ENCODE measurements around the gene TMEM242. TPM values are rescaled to one million over a fixed set of nuclear protein-coding genes. Genes with fewer than 3 reads are reported as not detected.

Gene TMEM242
- total RNA-seq, 4 donors from 2014 or later = 3.9 to 7.7 (median 6.3) TPM

DNA sequence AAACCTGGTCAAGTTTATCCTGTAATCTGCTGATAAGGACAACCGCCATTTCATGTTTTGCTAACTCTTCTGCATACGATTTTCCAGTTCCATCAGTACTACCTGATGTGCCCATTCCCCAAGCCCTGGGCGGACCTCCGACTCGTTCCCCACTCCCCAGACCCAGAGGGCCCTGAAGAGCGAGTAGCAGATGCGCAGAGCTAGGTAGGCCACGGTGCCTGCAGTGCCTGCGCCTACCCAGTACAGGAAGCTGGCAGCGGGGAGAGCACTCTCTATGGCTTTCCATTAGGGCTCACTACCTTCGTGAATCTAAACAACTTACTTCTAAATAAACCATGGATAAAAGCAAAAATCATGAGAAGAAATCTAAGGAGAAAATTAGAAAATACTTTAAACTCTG, 43.3 kb upstream of the TMEM242 start:
- intact Hi-C loops (cut with DNase I; ENCODE audit: low total_unique reads) (no loop called here), in situ Hi-C loops (cut with MboI; ENCODE audit: low sequenced_read_pairs in 4 of 4) (no loop called here)
- H3K36me3 ChIP-seq = no peaks in the 10 kb centered on the region
- ATAC-seq (no peak), DNase-seq (no peak)
- no peaks in the 10 kb centered on the region for H3K4me1 ChIP-seq
- no peak overlapping the region for H3K27ac ChIP-seq
- TF ChIP-seq POLR2A (IDR thresholded peaks at IDR 0.05) = no peak
- TF ChIP-seq, protein P1, sequence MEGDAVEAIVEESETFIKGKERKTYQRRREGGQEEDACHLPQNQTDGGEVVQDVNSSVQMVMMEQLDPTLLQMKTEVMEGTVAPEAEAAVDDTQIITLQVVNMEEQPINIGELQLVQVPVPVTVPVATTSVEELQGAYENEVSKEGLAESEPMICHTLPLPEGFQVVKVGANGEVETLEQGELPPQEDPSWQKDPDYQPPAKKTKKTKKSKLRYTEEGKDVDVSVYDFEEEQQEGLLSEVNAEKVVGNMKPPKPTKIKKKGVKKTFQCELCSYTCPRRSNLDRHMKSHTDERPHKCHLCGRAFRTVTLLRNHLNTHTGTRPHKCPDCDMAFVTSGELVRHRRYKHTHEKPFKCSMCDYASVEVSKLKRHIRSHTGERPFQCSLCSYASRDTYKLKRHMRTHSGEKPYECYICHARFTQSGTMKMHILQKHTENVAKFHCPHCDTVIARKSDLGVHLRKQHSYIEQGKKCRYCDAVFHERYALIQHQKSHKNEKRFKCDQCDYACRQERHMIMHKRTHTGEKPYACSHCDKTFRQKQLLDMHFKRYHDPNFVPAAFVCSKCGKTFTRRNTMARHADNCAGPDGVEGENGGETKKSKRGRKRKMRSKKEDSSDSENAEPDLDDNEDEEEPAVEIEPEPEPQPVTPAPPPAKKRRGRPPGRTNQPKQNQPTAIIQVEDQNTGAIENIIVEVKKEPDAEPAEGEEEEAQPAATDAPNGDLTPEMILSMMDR (IDR thresholded peaks at IDR 0.05 in 4 of 5, conservative IDR thresholded peaks at IDR 0.05 in 1 of 5) = no peak
- no peak overlapping the region for H3K4me3 ChIP-seq
- H3K27me3 ChIP-seq = no peaks in the 10 kb centered on the region
- H3K9me3 ChIP-seq = no peaks in the 10 kb centered on the region

DNA sequence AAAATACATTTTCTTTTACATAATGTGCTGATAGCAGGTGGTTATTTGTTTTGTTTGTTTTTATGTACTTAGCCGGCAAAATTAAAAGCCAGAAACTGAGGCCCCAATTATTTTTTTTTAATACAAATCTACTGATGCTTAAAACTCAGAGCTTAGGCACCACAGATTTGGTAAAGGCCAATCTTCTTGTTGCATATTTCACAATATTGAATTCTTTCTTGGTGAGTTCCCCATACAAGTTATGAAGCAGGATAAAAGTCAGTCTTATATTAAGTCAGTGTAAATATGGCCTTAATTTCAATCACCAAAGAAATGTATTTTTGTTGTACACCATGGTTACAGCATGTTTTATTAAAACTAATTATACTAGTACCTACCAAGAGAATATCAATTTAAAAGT, 41.4 kb upstream of the TMEM242 start:
- H3K27me3 ChIP-seq = no peaks in the 10 kb centered on the region
- no peak overlapping the region for H3K4me3 ChIP-seq
- no peak for ATAC-seq
- H3K36me3 ChIP-seq = no peaks in the 10 kb centered on the region
- intact Hi-C loops (cut with DNase I; ENCODE audit: low total_unique reads) = no loop called here
- no peaks in the 10 kb centered on the region for H3K9me3 ChIP-seq
- no peaks in the 10 kb centered on the region for H3K4me1 ChIP-seq
- DNase-seq = no peak
- TF ChIP-seq, protein P1 (IDR thresholded peaks at IDR 0.05 in 4 of 5, conservative IDR thresholded peaks at IDR 0.05 in 1 of 5) = no peak
- in situ Hi-C loops (cut with MboI; ENCODE audit: low sequenced_read_pairs in 4 of 4) = no loop called here
- H3K27ac ChIP-seq = no peak overlapping the region

- intact Hi-C loops (cut with DNase I; ENCODE audit: low total_unique reads) = no loop called here
- DNase-seq (no peak), ATAC-seq (no peak)
- Histone ChIP-seq H3K4me3 (no peak overlapping the region), H3K4me1 (no peaks in the 10 kb centered on the region), H3K27ac (no peak overlapping the region), H3K36me3 (no peaks in the 10 kb centered on the region), H3K9me3 (no peaks in the 10 kb centered on the region), H3K27me3 (no peaks in the 10 kb centered on the region)
- TF ChIP-seq POLR2A (IDR thresholded peaks at IDR 0.05) = no peak
- TF ChIP-seq, protein P1 (IDR thresholded peaks at IDR 0.05 in 4 of 5, conservative IDR thresholded peaks at IDR 0.05 in 1 of 5) = no peak
- in situ Hi-C loops (cut with MboI; ENCODE audit: low sequenced_read_pairs in 4 of 4) = no loop called here
Observed at GRCh38 chr6:157361886-157362285, 38.6 kb upstream of the TMEM242 start.

DNA sequence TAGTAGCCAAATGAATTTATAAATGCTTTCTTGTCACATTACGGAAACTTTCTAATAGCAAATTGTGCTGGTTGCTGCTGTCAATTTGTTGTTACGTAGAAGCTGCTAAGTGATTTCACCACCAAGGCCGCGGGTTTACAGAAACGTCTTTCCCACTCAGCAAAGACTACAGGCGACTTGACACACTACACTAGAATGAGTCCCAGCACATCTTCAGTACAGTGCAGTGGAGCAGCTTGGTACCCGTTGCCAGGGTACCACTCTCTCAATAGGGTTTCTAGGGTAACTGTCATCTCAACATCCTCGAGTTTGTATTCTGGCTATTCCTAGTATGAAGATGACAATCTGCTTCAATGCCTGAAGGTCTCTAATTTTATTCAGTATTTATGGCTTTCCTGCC, 35.0 kb upstream of the TMEM242 start:
- Histone ChIP-seq H3K27me3 (no peaks in the 10 kb centered on the region), H3K27ac (no peak overlapping the region), H3K4me3 (no peak overlapping the region), H3K4me1 (no peaks in the 10 kb centered on the region), H3K9me3 (no peaks in the 10 kb centered on the region), H3K36me3 (no peaks in the 10 kb centered on the region)
- in situ Hi-C loops (cut with MboI; ENCODE audit: low sequenced_read_pairs in 4 of 4) = no loop called here
- DNase-seq (no peak), ATAC-seq (no peak)
- intact Hi-C loops (cut with DNase I; ENCODE audit: low total_unique reads) = no loop called here
- TF ChIP-seq, protein P1 (IDR thresholded peaks at IDR 0.05 in 4 of 5, conservative IDR thresholded peaks at IDR 0.05 in 1 of 5) = no peak
- no peak for TF ChIP-seq POLR2A (IDR thresholded peaks at IDR 0.05)

DNA sequence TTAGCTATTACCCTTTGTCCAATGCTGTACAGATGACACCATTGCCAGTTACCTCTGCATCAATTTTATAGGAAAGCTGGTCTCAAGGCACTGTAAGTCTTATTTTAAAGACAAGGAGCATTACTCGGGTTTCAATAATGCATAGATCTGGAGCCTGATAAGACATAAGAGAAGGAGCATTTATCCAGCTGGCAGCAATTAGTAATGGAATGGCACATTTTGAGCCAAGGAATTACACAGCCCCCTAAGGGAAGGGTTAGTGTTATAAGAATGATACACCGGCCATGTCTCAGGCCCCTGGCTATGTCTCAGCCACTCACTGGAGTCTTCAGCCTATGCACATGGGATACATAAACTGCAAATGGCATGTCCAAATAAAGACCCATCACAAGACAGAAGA, 23.1 kb upstream of the TMEM242 start:
- in situ Hi-C loops (cut with MboI; ENCODE audit: low sequenced_read_pairs in 4 of 4) (no loop called here), intact Hi-C loops (cut with DNase I; ENCODE audit: low total_unique reads) (no loop called here)
- H3K36me3 ChIP-seq = no peaks in the 10 kb centered on the region
- H3K27ac ChIP-seq = no peak overlapping the region
- no peak for ATAC-seq
- no peak for TF ChIP-seq POLR2A (IDR thresholded peaks at IDR 0.05)
- TF ChIP-seq, protein P1 (IDR thresholded peaks at IDR 0.05 in 4 of 5, conservative IDR thresholded peaks at IDR 0.05 in 1 of 5) = no peak
- DNase-seq = no peak
- no peaks in the 10 kb centered on the region for H3K4me1 ChIP-seq
- no peaks in the 10 kb centered on the region for H3K27me3 ChIP-seq
- no peak overlapping the region for H3K4me3 ChIP-seq
- H3K9me3 ChIP-seq = no peaks in the 10 kb centered on the region
